ENCODE measurements around the gene MUC2.

DNA sequence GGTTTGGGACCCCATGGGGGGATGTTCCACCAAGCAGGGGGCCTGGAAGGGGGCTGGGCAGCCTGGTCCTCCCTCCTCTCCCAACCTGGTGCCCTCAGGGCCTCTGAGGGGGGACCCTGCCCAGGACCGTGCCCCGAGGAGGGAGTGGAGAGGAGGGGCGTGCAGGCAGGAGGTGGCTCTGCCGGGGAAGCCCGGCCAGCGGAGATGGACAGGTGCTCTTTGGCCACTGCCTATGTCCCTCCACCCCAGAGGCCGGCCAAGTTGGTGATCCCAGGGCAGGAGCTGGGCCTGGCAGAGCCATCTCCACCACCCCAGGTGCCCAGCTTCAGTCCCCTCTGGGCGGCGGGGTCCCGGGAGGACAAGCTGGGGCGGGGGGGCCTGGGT, 2.4 kb downstream of the MUC2 start:
- TF ChIP-seq CTCF (IDR thresholded peaks at IDR 0.05) (no peak), POLR2A (IDR thresholded peaks at IDR 0.05) (no peak), POLR2AphosphoS5 (IDR thresholded peaks at IDR 0.05) (no peak)
